Measurements from ENCODE around the gene PCDH19. TPM values are rescaled to one million over a fixed set of nuclear protein-coding genes. Genes with fewer than 3 reads are reported as not detected.

Gene PCDH19, protein sequence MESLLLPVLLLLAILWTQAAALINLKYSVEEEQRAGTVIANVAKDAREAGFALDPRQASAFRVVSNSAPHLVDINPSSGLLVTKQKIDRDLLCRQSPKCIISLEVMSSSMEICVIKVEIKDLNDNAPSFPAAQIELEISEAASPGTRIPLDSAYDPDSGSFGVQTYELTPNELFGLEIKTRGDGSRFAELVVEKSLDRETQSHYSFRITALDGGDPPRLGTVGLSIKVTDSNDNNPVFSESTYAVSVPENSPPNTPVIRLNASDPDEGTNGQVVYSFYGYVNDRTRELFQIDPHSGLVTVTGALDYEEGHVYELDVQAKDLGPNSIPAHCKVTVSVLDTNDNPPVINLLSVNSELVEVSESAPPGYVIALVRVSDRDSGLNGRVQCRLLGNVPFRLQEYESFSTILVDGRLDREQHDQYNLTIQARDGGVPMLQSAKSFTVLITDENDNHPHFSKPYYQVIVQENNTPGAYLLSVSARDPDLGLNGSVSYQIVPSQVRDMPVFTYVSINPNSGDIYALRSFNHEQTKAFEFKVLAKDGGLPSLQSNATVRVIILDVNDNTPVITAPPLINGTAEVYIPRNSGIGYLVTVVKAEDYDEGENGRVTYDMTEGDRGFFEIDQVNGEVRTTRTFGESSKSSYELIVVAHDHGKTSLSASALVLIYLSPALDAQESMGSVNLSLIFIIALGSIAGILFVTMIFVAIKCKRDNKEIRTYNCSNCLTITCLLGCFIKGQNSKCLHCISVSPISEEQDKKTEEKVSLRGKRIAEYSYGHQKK (N-terminal part only)
- total RNA-seq (2013; cell fraction: nucleolus; rRNA removed): not detected in 2 replicates
- total RNA-seq (2014; rRNA removed) (not detected in 2 replicates), total RNA-seq (2014; rRNA removed; fragmentation: Illumina TruSeq; extraction: Trizol) (not detected in 2 replicates), total RNA-seq (2021) (not detected in 2 replicates), polyA plus RNA-seq (2011; rRNA removed) (not detected in 2 replicates), polyA plus RNA-seq (2014; fragmentation: Illumina TruSeq; extraction: Trizol) (0.01 TPM in 1 of 2 replicates, not detected in the other), polyA plus RNA-seq (2014; fragmentation: Nextera tagmentation; extraction: Ambion mirVana) (not detected), polyA plus RNA-seq (2014; rRNA removed) (not detected in 2 replicates), polyA plus RNA-seq (2016; fragmentation: Nextera tagmentation; extraction: Ambion mirVana) (not detected), polyA minus RNA-seq (2011; rRNA and poly(A)+ RNA removed) (not detected in 2 replicates), Bru-seq, nascent RNA (percentile 1 among the genes with signal in this experiment), BruChase-seq, experiment 1, labeled RNA remaining after a 6-hour chase (not detected), BruChase-seq, experiment 2, labeled RNA remaining after a 2-hour chase (percentile 2 among the genes with signal in this experiment)
- polyA plus RNA-seq (2011; ENCODE audit: low read depth): not detected
- polyA plus RNA-seq (2011; cell fraction: cytosol; rRNA removed): not detected in 2 replicates
- polyA plus RNA-seq (2011; cell fraction: nucleus; rRNA removed): not detected in 2 replicates
- 0.01 and 0.04 TPM in 2 replicates for polyA plus RNA-seq (2012)
- not detected in 2 replicates for polyA minus RNA-seq (2011; cell fraction: cytosol; rRNA and poly(A)+ RNA removed)
- not detected in 2 replicates for polyA minus RNA-seq (2011; cell fraction: nucleus; rRNA and poly(A)+ RNA removed)
- long read RNA-seq, experiment 1: 0 reads
- long read RNA-seq, experiment 2: 0 reads

GRCh38 chrX:100409610-100410590 lies at the start of gene PCDH19:
PCDH19 (minus strand) TSS chrX:100410273; CDS start chrX:100408597, 1,676 bp downstream.
- Histone ChIP-seq H3K9me3 (replicated peaks; ENCODE audit: control insufficient read depth, insufficient read depth, low read length) (peaks cover 15% of the 10 kb centered on the region; the same call in 1 of the 3 replicates), H3K4me1 (ENCODE audit: control insufficient read depth, insufficient read depth, low read length) (no peaks in the 10 kb centered on the region), H3K4me3 (no peak within 1 kb of the TSS), H3K4me2 (ENCODE audit: control insufficient read depth, insufficient read depth) (no peak within 1 kb of the TSS), H3K27ac (ENCODE audit: control insufficient read depth, insufficient read depth) (no peak within 1 kb of the TSS), H2AFZ (ENCODE audit: control insufficient read depth, low read depth, low read length) (no peak within 1 kb of the TSS), H4K20me1 (ENCODE audit: control insufficient read depth, insufficient read depth) (no peaks in the 10 kb centered on the region), H3K79me2 (ENCODE audit: control insufficient read depth, insufficient read depth, low read length) (no peaks in the 10 kb centered on the region), H3K9ac (ENCODE audit: control insufficient read depth, insufficient read depth, low read length) (no peak within 1 kb of the TSS), H3K36me3 (ENCODE audit: control insufficient read depth in 2 of 2, insufficient read depth in 2 of 2, low read length in 1 of 2) (no peaks in the 10 kb centered on the region), H3K27me3 (replicated peaks in 1 of 2; ENCODE audit: control insufficient read depth in 2 of 2, insufficient read depth in 2 of 2, low read length in 1 of 2) (no peaks in the 10 kb centered on the region; a peak in 1 of 4 replicates)
- 74% methylated on average over 59 of the region's 91 CpGs for WGBS (ENCODE audit: insufficient coverage, insufficient replicate concordance, low lambda C conversion rate, missing lambda C conversion rate)
- intact Hi-C loops (cut with micrococcal nuclease; ENCODE audit: unreplicated experiment): no loop called here
- DNase-seq (ENCODE audit: low read depth, low spot score) (no peak), FAIRE-seq (no peak), ATAC-seq (no peak)
- ChIA-PET CTCF (no interaction called here), POLR2A (no interaction called here), SMC1A (ENCODE audit: uncharacterized antibody, unreplicated experiment) (no interaction called here), RAD21 (ENCODE audit: unreplicated experiment) (no interaction called here)
- in situ Hi-C loops (cut with MboI): loop anchor here (25.0 kb wide), 1 partner anchor 1123 kb away; no protein-coding TSS in a partner anchor
- no TSS peak for BruUV-seq (replicated peaks)
- no peak for TF ChIP-seq MTA3 (IDR thresholded peaks at IDR 0.05; ENCODE audit: borderline replicate concordance, low read length)
- no peak for TF ChIP-seq BMI1 (IDR thresholded peaks at IDR 0.05; ENCODE audit: borderline replicate concordance)
- no peak for TF ChIP-seq NRF1 (conservative IDR thresholded peaks at IDR 0.05; ENCODE audit: low read depth, low read length)
- TF ChIP-seq CBFB (IDR thresholded peaks at IDR 0.05; ENCODE audit: low read depth): no peak
- no peak for TF ChIP-seq MEF2B (IDR thresholded peaks at IDR 0.05; ENCODE audit: partially characterized antibody, poor library complexity, severe bottlenecking)
- no peak for TF ChIP-seq ELK1 (IDR thresholded peaks at IDR 0.05; ENCODE audit: low read depth, low read length)
- TF ChIP-seq, protein P1, sequence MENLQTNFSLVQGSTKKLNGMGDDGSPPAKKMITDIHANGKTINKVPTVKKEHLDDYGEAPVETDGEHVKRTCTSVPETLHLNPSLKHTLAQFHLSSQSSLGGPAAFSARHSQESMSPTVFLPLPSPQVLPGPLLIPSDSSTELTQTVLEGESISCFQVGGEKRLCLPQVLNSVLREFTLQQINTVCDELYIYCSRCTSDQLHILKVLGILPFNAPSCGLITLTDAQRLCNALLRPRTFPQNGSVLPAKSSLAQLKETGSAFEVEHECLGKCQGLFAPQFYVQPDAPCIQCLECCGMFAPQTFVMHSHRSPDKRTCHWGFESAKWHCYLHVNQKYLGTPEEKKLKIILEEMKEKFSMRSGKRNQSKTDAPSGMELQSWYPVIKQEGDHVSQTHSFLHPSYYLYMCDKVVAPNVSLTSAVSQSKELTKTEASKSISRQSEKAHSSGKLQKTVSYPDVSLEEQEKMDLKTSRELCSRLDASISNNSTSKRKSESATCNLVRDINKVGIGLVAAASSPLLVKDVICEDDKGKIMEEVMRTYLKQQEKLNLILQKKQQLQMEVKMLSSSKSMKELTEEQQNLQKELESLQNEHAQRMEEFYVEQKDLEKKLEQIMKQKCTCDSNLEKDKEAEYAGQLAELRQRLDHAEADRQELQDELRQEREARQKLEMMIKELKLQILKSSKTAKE (IDR thresholded peaks at IDR 0.05; ENCODE audit: low read depth, poor library complexity, severe bottlenecking): no peak
- no peak for TF ChIP-seq PAX5 (IDR thresholded peaks at IDR 0.05; ENCODE audit: borderline replicate concordance, low read depth, low read length)
- TF ChIP-seq, protein P2, sequence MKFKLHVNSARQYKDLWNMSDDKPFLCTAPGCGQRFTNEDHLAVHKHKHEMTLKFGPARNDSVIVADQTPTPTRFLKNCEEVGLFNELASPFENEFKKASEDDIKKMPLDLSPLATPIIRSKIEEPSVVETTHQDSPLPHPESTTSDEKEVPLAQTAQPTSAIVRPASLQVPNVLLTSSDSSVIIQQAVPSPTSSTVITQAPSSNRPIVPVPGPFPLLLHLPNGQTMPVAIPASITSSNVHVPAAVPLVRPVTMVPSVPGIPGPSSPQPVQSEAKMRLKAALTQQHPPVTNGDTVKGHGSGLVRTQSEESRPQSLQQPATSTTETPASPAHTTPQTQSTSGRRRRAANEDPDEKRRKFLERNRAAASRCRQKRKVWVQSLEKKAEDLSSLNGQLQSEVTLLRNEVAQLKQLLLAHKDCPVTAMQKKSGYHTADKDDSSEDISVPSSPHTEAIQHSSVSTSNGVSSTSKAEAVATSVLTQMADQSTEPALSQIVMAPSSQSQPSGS (IDR thresholded peaks at IDR 0.05; ENCODE audit: low read length): no peak
- no peak for TF ChIP-seq MXI1 (IDR thresholded peaks at IDR 0.05; ENCODE audit: low read depth, low read length)
- TF ChIP-seq JUNB (IDR thresholded peaks at IDR 0.05): no peak
- no peak for TF ChIP-seq IKZF2 (IDR thresholded peaks at IDR 0.05)

Measured in GM12878 (cell line).